ENCODE results near the gene AMER2. TPM values are rescaled to one million over a fixed set of nuclear protein-coding genes. Genes with fewer than 3 reads are reported as not detected.

The AMER2 gene
- polyA plus RNA-seq, 1 donor (not counting 4 experiments of a cell fraction or from before 2014, with no cell fraction given): not detected

GRCh38 chr13:25153736-25154135 lies 18.4 kb downstream of the AMER2 start:
- dilution Hi-C loops (cut with MboI; ENCODE audit: extremely low pct_ligation_motif_present, low sequenced_read_pairs): no loop called here
- H3K79me2 ChIP-seq (ENCODE audit: control insufficient read depth, insufficient read depth, low read length): no peaks in the 10 kb centered on the region
- no peak overlapping the region for H2AFZ ChIP-seq (ENCODE audit: control insufficient read depth, low read length)
- no peak overlapping the region for H3K4me3 ChIP-seq (ENCODE audit: control insufficient read depth in 2 of 3, extremely low read depth in 1 of 3, insufficient read depth in 2 of 3, low read depth in 1 of 3, low read length in 3 of 3)
- H3K4me2 ChIP-seq (ENCODE audit: control insufficient read depth, extremely low read depth, insufficient read depth, low read depth, low read length): no peak overlapping the region
- no peaks in the 10 kb centered on the region for H3K36me3 ChIP-seq (ENCODE audit: control insufficient read depth in 2 of 2, extremely low read depth in 1 of 2, insufficient read depth in 2 of 2, low read length in 2 of 2)
- H3K27me3 ChIP-seq (ENCODE audit: control insufficient read depth, extremely low read depth, insufficient read depth, low read length): peaks cover 18% of the 10 kb centered on the region
- H3K9ac ChIP-seq (ENCODE audit: control insufficient read depth, extremely low read depth, insufficient read depth, low read length): no peak overlapping the region
- no peak overlapping the region for H3K27ac ChIP-seq (ENCODE audit: control insufficient read depth, insufficient read depth, low read length)
- TF ChIP-seq CTCF (optimal IDR thresholded peaks at IDR 0.05 in 1 of 3, IDR thresholded peaks at IDR 0.05 in 1 of 3, conservative IDR thresholded peaks at IDR 0.05 in 1 of 3; ENCODE audit: extremely low read depth in 1 of 3, insufficient read depth in 2 of 3, low read length in 3 of 3) (no peak), EZH2 (IDR thresholded peaks at IDR 0.05; ENCODE audit: low read length) (no peak)
- no peak for DNase-seq (ENCODE audit: low read depth, low spot score)
- no peak for FAIRE-seq
- H4K20me1 ChIP-seq (ENCODE audit: control insufficient read depth, extremely low read depth, insufficient read depth, low read length): no peaks in the 10 kb centered on the region
- no peaks in the 10 kb centered on the region for H3K9me3 ChIP-seq (ENCODE audit: control insufficient read depth, low read depth, low read length)
- no peaks in the 10 kb centered on the region for H3K9me1 ChIP-seq (ENCODE audit: control insufficient read depth, extremely low read depth, insufficient read depth, low read length)
- H3K4me1 ChIP-seq (ENCODE audit: control insufficient read depth, extremely low read depth, insufficient read depth, low read length): no peaks in the 10 kb centered on the region

- Histone ChIP-seq H3K9me1 (ENCODE audit: control insufficient read depth, extremely low read depth, insufficient read depth, low read length) (no peaks in the 10 kb centered on the region), H3K4me1 (ENCODE audit: control insufficient read depth, extremely low read depth, insufficient read depth, low read length) (no peaks in the 10 kb centered on the region), H3K4me2 (ENCODE audit: control insufficient read depth, extremely low read depth, insufficient read depth, low read depth, low read length) (no peak overlapping the region), H2AFZ (ENCODE audit: control insufficient read depth, low read length) (no peak overlapping the region), H4K20me1 (ENCODE audit: control insufficient read depth, extremely low read depth, insufficient read depth, low read length) (no peaks in the 10 kb centered on the region), H3K27me3 (ENCODE audit: control insufficient read depth, extremely low read depth, insufficient read depth, low read length) (peaks cover 11% of the 10 kb centered on the region), H3K79me2 (ENCODE audit: control insufficient read depth, insufficient read depth, low read length) (no peaks in the 10 kb centered on the region), H3K9me3 (ENCODE audit: control insufficient read depth, low read depth, low read length) (no peaks in the 10 kb centered on the region), H3K4me3 (ENCODE audit: control insufficient read depth in 2 of 3, extremely low read depth in 1 of 3, insufficient read depth in 2 of 3, low read depth in 1 of 3, low read length in 3 of 3) (no peak overlapping the region), H3K36me3 (ENCODE audit: control insufficient read depth in 2 of 2, extremely low read depth in 1 of 2, insufficient read depth in 2 of 2, low read length in 2 of 2) (no peaks in the 10 kb centered on the region), H3K9ac (ENCODE audit: control insufficient read depth, extremely low read depth, insufficient read depth, low read length) (no peak overlapping the region), H3K27ac (ENCODE audit: control insufficient read depth, insufficient read depth, low read length) (no peak overlapping the region)
- TF ChIP-seq EZH2 (IDR thresholded peaks at IDR 0.05; ENCODE audit: low read length): no peak
- no peak for TF ChIP-seq CTCF (optimal IDR thresholded peaks at IDR 0.05 in 1 of 3, IDR thresholded peaks at IDR 0.05 in 1 of 3, conservative IDR thresholded peaks at IDR 0.05 in 1 of 3; ENCODE audit: extremely low read depth in 1 of 3, insufficient read depth in 2 of 3, low read length in 3 of 3)
- DNase-seq (ENCODE audit: low read depth, low spot score) (no peak), FAIRE-seq (no peak)
- dilution Hi-C loops (cut with MboI; ENCODE audit: extremely low pct_ligation_motif_present, low sequenced_read_pairs): no loop called here
Measured at GRCh38 chr13:25151626-25152195, 20.4 kb downstream of the AMER2 start.

Measured in keratinocyte (primary cell).